Upper lobe of left lung (tissue), 6 donors: ENCODE measurements around the gene UBR7. TPM values are rescaled to one million over a fixed set of nuclear protein-coding genes. Genes with fewer than 3 reads are reported as not detected.
A peak's percentile ranks its signal among the peaks of the same experiment; 100 is the strongest.

Experiments used
- ATAC-seq, 2 donors: fragments of 200-7000 bp; cut with Tn5 transposase; one replicate each; pipeline ENCODE4 v1.9.1; 2022; ENCODE audit warnings: mild to moderate bottlenecking in 2 of 2, moderate library complexity in 2 of 2; ENCODE audit not compliant: low FRiP score in 2 of 2
- DNase-seq, 2 donors: peaks; one replicate each; pipeline ENCODE4 v3.0.0-alpha.2; 2019 to 2020
- H3K27ac ChIP-seq, 4 donors: fragments of 200-600 bp; sonication (generic); one replicate each; pipeline ENCODE4 v1.5.1; 2016 to 2019
- H3K27me3 ChIP-seq, 4 donors: fragments of 200-600 bp; sonication (generic); one replicate each; pipeline ENCODE4 v1.5.1; 2017 to 2019
- H3K36me3 ChIP-seq, 4 donors: fragments of 200-600 bp; sonication (generic); one replicate each; pipeline ENCODE4 v1.5.1; 2016 to 2019
- H3K4me1 ChIP-seq, 4 donors: fragments of 200-600 bp; sonication (generic); one replicate each; pipeline ENCODE4 v1.5.1; 2018 to 2019
- H3K4me3 ChIP-seq, 4 donors: fragments of 200-600 bp; sonication (generic); one replicate each; pipeline ENCODE4 v1.5.1; 2017 to 2019; ENCODE audit warnings: mild to moderate bottlenecking in 2 of 4, moderate library complexity in 1 of 4
- H3K9me3 ChIP-seq, 4 donors: fragments of 200-600 bp; sonication (generic); one replicate each; pipeline ENCODE4 v1.5.1; 2018 to 2019
- EP300 ChIP-seq, 4 donors: sonication (generic); formaldehyde crosslinking; IDR thresholded peaks; one replicate each; pipeline ENCODE4 v1.5.1; 2017; ENCODE audit warnings: antibody characterized with exemption in 4 of 4, control low read depth in 2 of 4
- POLR2A ChIP-seq, 4 donors: fragments of 450-650 bp; IDR thresholded peaks; one replicate each; pipeline ENCODE4 v1.5.1; 2016 to 2017; ENCODE audit warnings: antibody characterized with exemption in 4 of 4, mild to moderate bottlenecking in 2 of 4
- POLR2AphosphoS5 ChIP-seq, 2 donors: sonication (generic); formaldehyde crosslinking; IDR thresholded peaks; one replicate each; pipeline ENCODE4 v1.5.1; 2017; ENCODE audit warnings: antibody characterized with exemption in 2 of 2
- WGBS, 2 donors: methylation state at CpG; one replicate each; pipeline ENCODE4 v1.1.5; 2017 to 2018; 5-methylcytosine and 5-hydroxymethylcytosine counted together
- total RNA-seq, 6 donors: library from RNA; depleted of rRNA in 4 of 6; stranded (reverse); fragments of >200 nt in 4 of 6; gene quantifications; one replicate each; pipeline versions ENCODE4 v1.1.0 to v1.2.1, GENCODE V29; 2016 to 2021
- TF ChIP-seq, protein P1 (sequence below), 6 experiments: fragments of 450-650 bp in 4 of 6; fragments of 200-600 bp in 2 of 6; sonication (generic) in 2 of 6; IDR thresholded peaks; one replicate each; pipeline ENCODE4 v1.5.1; 2016 to 2019; ENCODE audit warnings: antibody characterized with exemption in 6 of 6
- donor health status: DM: no; HTN: no; CAD: no; lungs with moderate emphysema.
- donor health status: DM: no; HTN: yes; CAD: no; lungs with severe emphysema.

UBR7 gene
- total RNA-seq, 6 donors from 2014 or later: 9.3 to 23.3 (median 21.1) TPM

DNA sequence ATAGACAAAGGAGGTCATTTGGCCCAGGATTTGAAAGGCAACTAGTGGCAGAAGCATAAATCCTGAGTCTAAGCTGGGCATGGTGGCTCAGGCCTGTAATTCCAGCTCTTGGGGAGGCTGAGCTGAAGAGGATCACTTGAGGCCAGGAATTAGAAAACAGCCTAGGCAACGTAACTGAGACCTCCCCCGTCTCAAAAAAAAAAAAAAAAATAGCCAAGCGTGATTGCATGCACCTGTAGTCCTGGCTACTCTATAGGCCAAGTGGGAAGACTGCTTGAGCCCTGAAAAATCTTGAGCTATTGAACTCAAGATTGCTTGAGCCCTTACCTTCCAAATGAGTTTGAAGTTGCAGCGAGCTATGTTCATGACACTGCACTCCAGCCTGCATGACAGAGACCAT is 8.0 kb upstream of the UBR7 start:
- TF ChIP-seq POLR2A (IDR thresholded peaks at IDR 0.05) (no peak), EP300 (IDR thresholded peaks at IDR 0.05) (no peak), POLR2AphosphoS5 (IDR thresholded peaks at IDR 0.05) (no peak)
- TF ChIP-seq, protein P1, sequence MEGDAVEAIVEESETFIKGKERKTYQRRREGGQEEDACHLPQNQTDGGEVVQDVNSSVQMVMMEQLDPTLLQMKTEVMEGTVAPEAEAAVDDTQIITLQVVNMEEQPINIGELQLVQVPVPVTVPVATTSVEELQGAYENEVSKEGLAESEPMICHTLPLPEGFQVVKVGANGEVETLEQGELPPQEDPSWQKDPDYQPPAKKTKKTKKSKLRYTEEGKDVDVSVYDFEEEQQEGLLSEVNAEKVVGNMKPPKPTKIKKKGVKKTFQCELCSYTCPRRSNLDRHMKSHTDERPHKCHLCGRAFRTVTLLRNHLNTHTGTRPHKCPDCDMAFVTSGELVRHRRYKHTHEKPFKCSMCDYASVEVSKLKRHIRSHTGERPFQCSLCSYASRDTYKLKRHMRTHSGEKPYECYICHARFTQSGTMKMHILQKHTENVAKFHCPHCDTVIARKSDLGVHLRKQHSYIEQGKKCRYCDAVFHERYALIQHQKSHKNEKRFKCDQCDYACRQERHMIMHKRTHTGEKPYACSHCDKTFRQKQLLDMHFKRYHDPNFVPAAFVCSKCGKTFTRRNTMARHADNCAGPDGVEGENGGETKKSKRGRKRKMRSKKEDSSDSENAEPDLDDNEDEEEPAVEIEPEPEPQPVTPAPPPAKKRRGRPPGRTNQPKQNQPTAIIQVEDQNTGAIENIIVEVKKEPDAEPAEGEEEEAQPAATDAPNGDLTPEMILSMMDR (IDR thresholded peaks at IDR 0.05): no peak
- DNase-seq (no peak), ATAC-seq (no peak)
- H3K27me3 ChIP-seq: no peaks in the 10 kb centered on the region
- no peaks in the 10 kb centered on the region for H3K36me3 ChIP-seq
- 83 to 84% methylated on average over 4 of the region's 4 CpGs for WGBS, 2 donors
- H3K27ac ChIP-seq: no peak overlapping the region
- no peaks in the 10 kb centered on the region for H3K9me3 ChIP-seq
- no peak overlapping the region for H3K4me3 ChIP-seq
- H3K4me1 ChIP-seq: no peaks in the 10 kb centered on the region

DNA sequence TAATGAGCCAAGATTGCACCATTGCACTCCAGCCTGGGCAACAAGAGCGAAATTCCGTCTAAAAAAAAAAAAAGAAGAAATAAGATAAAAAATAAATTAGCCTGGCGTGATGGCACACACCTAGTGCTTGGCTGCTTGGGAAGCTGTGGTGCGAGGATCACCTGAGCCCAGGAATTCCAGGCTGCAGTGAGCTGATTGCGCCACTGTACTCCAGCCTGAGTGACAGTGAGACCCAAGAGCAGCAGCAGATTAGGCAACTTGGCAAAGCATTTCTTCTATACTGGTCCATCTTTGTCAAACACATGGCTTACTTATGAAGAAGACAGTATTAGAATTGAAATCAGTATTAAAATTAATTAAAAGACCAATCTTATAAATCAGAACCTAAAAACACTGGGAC is 6.5 kb upstream of the UBR7 start:
- ATAC-seq (peak in 1 of 2 donors; percentile 26), DNase-seq (peak in 1 of 2 donors; percentile 87)
- TF ChIP-seq, protein P1 (IDR thresholded peaks at IDR 0.05): no peak
- TF ChIP-seq POLR2AphosphoS5 (IDR thresholded peaks at IDR 0.05) (peak in 1 of 2 donors; percentile 31), EP300 (IDR thresholded peaks at IDR 0.05) (peak in 1 of 4 donors; percentile 80)
- Histone ChIP-seq H3K9me3 (no peaks in the 10 kb centered on the region), H3K27me3 (no peaks in the 10 kb centered on the region), H3K36me3 (no peaks in the 10 kb centered on the region), H3K4me1 (peaks cover 4 to 8% (median 5%) of the 10 kb centered on the region in 4 donors), H3K4me3 (no peak overlapping the region), H3K27ac (peak overlapping the region in 2 of 4 donors; percentile 22 to 45)
- WGBS, 2 donors: 63 to 72% methylated on average over 5 of the region's 5 CpGs

DNA sequence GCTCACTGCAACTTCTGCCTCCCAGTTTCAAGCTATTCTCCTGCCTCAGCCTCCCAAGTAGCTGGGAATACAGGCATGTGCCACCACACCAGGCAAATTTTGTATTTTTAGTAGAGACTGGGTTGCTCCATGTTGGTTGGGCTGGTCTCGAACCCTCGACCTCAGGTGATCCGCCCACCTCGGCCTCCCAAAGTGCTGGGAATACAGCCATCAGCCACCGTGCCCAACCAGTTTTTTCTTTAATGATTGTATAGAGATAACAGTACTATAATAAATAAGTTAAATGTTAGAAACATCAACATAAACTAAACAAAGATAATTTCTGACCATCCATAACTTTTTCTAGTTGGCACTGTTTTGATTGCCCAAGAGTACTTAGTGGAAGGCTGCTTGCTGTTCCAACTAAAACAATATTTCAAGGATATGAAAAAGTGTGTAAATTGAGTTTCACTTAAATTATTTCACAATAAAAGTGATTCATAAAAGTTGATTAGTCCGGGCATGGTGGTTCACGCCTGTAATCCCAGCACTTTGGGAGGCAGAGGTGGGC is 5.8 kb upstream of the UBR7 start:
- no peaks in the 10 kb centered on the region for H3K36me3 ChIP-seq
- peaks cover 10 to 15% (median 11%) of the 10 kb centered on the region in 4 donors for H3K4me1 ChIP-seq
- H3K27ac ChIP-seq: no peak overlapping the region
- no peaks in the 10 kb centered on the region for H3K9me3 ChIP-seq
- no peaks in the 10 kb centered on the region for H3K27me3 ChIP-seq
- 81 to 92% methylated on average over 7 of the region's 7 CpGs for whole genome bisulfite sequencing, 2 donors
- no peak for ATAC-seq
- DNase-seq: no peak
- no peak overlapping the region for H3K4me3 ChIP-seq
- TF ChIP-seq POLR2A (IDR thresholded peaks at IDR 0.05): no peak
- TF ChIP-seq, protein P1 (IDR thresholded peaks at IDR 0.05): no peak
- TF ChIP-seq POLR2AphosphoS5 (IDR thresholded peaks at IDR 0.05): no peak
- TF ChIP-seq EP300 (IDR thresholded peaks at IDR 0.05): no peak

DNA sequence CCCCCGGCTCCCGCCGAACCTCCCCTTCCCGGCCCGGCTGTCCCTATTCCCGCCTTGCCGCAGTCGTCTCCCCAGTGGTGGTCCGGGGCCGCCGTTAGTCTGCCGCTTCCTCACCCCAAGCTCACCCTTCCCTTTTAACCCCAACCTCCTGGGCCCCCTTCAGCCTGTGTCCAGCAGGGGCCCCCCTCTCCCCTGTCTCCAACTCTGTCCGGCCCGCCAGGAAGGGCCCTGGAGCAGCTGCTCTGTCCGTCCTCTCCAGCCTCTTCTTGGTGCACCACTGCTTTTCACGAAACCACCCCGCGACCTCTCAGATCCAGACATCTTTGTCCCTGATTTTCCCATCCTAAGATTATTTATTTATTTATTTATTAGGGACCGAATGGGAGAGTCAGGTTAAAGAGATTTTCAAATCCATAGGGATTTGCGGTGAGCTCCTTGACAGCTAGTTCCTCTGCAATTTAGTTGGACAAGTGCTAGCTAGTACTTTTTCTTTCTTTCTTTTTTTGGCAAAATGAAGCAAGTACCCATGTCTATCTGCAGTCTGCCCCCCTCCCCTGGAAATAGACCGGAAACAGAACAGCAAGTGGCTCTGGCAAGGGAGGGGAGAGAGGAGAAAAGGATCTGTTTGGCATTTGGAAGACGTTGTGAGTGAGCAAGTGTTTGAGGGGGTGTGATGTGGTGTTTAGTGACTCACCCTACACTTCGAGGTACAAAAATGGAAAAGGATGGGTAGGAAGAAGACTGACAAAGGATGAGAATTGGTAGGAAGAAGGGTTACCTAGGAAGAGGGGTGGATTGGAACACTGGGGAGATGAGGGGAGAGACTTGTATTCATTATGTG is 632 bp downstream of the UBR7 start:
- peaks cover 21 to 40% (median 26%) of the 10 kb centered on the region in 4 donors for H3K4me1 ChIP-seq
- ATAC-seq (peak; percentile 84 to 88), DNase-seq (peak in 1 of 2 donors; percentile 51)
- peak overlapping the region; percentile 69 to 99 (median 86) for H3K4me3 ChIP-seq
- WGBS, 2 donors: 0 to 1% methylated on average over 20 to 23 of the region's 23 CpGs
- peaks cover 8 to 23% (median 13%) of the 10 kb centered on the region in 4 donors for H3K36me3 ChIP-seq
- peak overlapping the region; percentile 81 to 93 (median 88) for H3K27ac ChIP-seq
- no peaks in the 10 kb centered on the region for H3K27me3 ChIP-seq
- H3K9me3 ChIP-seq: no peaks in the 10 kb centered on the region
- TF ChIP-seq POLR2A (IDR thresholded peaks at IDR 0.05) (no peak), EP300 (IDR thresholded peaks at IDR 0.05) (no peak), POLR2AphosphoS5 (IDR thresholded peaks at IDR 0.05) (no peak)
- TF ChIP-seq, protein P1 (IDR thresholded peaks at IDR 0.05): peak in 2 of 6 experiments; percentile 40 to 42
